ENCODE data around the gene KDM2A.

The KDM2A gene

GRCh38 chr11:67304511-67305113 lies 185.5 kb downstream of the KDM2A start:
- no peak for DNase-seq

- no peak for DNase-seq
These were observed 187.9 kb downstream of the KDM2A start for GRCh38 chr11:67306769-67307544.

DNA sequence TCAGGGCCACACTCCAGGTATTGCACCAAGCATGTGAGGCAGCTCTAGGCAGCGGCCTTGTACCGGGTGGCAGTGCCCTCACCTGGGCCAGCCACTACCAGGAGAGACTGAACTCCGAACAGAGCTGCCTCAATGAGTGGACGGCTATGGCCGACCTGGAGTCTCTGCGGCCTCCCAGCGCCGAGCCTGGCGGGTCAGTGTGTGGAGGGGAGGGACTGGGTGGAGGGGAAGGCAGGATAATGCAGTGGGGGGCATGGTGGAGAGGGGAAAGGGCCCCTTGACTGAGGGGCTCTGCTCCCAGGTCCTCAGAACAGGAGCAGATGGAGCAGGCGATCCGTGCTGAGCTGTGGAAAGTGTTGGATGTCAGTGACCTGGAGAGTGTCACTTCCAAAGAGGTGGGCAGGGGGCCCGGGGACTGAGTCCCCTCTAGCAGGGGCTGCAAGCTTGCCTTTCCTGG lies 188.5 kb downstream of the KDM2A start:
- no peak for DNase-seq
